H1 (cell line): Measurements from ENCODE around the gene BGN.
A peak's percentile ranks its signal among the peaks of the same experiment; 100 is the strongest.

Experiments used
- BACH1 ChIP-seq: IDR thresholded peaks from 2 replicates; pipeline ENCODE4 v1.6.1; 2012; ENCODE audit warnings: low read length, improper control_type of control experiment
- CEBPB ChIP-seq: IDR thresholded peaks from 2 replicates; pipeline ENCODE4 v1.6.1; 2012; ENCODE audit warnings: low read depth, low read length
- CREB1 ChIP-seq: IDR thresholded peaks from 2 replicates; pipeline ENCODE4 v1.6.1; 2012; ENCODE audit warnings: inconsistent platforms
- CTCF ChIP-seq, 3 experiments: IDR thresholded peaks; 1 replicate in 2 of 3; 2 replicates in 1 of 3; pipeline versions ENCODE4 v1.5.1 to v1.6.1; 2011; ENCODE audit warnings: low read length in 3 of 3, mild to moderate bottlenecking in 3 of 3, inconsistent platforms in 2 of 3, low read depth in 1 of 3, moderate library complexity in 1 of 3; ENCODE audit not compliant: insufficient read depth in 1 of 3; ENCODE audit errors: control extremely low read depth in 1 of 3
- EP300 ChIP-seq, 2 experiments: IDR thresholded peaks; 1 replicate in 1 of 2; 2 replicates in 1 of 2; pipeline ENCODE4 v1.6.1; 2011 to 2012; ENCODE audit warnings: low read depth in 2 of 2, low read length in 2 of 2, mild to moderate bottlenecking in 2 of 2, borderline replicate concordance in 1 of 2, inconsistent platforms in 1 of 2, moderate library complexity in 1 of 2
- FOSL1 ChIP-seq: IDR thresholded peaks from 2 replicates; pipeline ENCODE4 v1.6.1; 2011; ENCODE audit warnings: mild to moderate bottlenecking, low read depth, low read length, moderate library complexity; ENCODE audit not compliant: insufficient read depth
- HDAC2 ChIP-seq, 2 experiments: fragments of 300-600 bp in 1 of 2; sonication (generic) in 1 of 2; IDR thresholded peaks; 2 replicates each; pipeline ENCODE4 v1.6.1; 2011 to 2012; ENCODE audit warnings: low read depth in 2 of 2, low read length in 2 of 2, mild to moderate bottlenecking in 2 of 2, moderate library complexity in 2 of 2, borderline replicate concordance in 1 of 2, inconsistent platforms in 1 of 2
- JUND ChIP-seq: IDR thresholded peaks from 2 replicates; pipeline ENCODE4 v1.6.1; 2011; ENCODE audit warnings: mild to moderate bottlenecking, improper control_type of control experiment, low read length
- POLR2A ChIP-seq, 2 experiments: IDR thresholded peaks; 1 replicate in 1 of 2; 2 replicates in 1 of 2; pipeline ENCODE4 v1.6.1; 2011; ENCODE audit warnings: low read depth in 2 of 2, low read length in 2 of 2, mild to moderate bottlenecking in 2 of 2; ENCODE audit errors: control extremely low read depth in 1 of 2
- POLR2AphosphoS5 ChIP-seq: IDR thresholded peaks from 2 replicates; pipeline ENCODE4 v1.6.1; 2011; ENCODE audit warnings: low read depth, low read length
- TAF1 ChIP-seq: IDR thresholded peaks from 2 replicates; pipeline ENCODE4 v1.6.1; 2011; ENCODE audit warnings: mild to moderate bottlenecking, low read depth, low read length
- USF2 ChIP-seq: IDR thresholded peaks from 2 replicates; pipeline ENCODE4 v1.6.1; 2011; ENCODE audit warnings: low read length, improper control_type of control experiment
- ZNF274 ChIP-seq: IDR thresholded peaks from 2 replicates; pipeline ENCODE4 v1.7.0; 2012; ENCODE audit warnings: low read length, borderline replicate concordance; ENCODE audit errors: extremely low read depth

- TF ChIP-seq EP300 (IDR thresholded peaks at IDR 0.05; ENCODE audit: borderline replicate concordance in 1 of 2, low read depth in 2 of 2, low read length in 2 of 2) = no peak
- no peak for TF ChIP-seq POLR2A (IDR thresholded peaks at IDR 0.05; ENCODE audit: control extremely low read depth in 1 of 2, low read depth in 2 of 2, low read length in 2 of 2)
- peak in 2 of 3 experiments; percentile 92 to 99; a peak in 3 of 4 replicates for TF ChIP-seq CTCF (IDR thresholded peaks at IDR 0.05; ENCODE audit: control extremely low read depth in 1 of 3, insufficient read depth in 1 of 3, low read depth in 1 of 3, low read length in 3 of 3)
- no peak for TF ChIP-seq USF2
- no peak for TF ChIP-seq FOSL1
- TF ChIP-seq TAF1 = no peak
- TF ChIP-seq CEBPB = no peak
- TF ChIP-seq BACH1 = no peak
- TF ChIP-seq ZNF274 = no peak
- TF ChIP-seq HDAC2 (IDR thresholded peaks at IDR 0.05; ENCODE audit: borderline replicate concordance in 1 of 2, low read depth in 2 of 2, low read length in 2 of 2) = no peak
- no peak for TF ChIP-seq POLR2AphosphoS5
- TF ChIP-seq CREB1 = no peak
- no peak for TF ChIP-seq JUND
Observed at GRCh38 chrX:153539171-153539978, 44.6 kb downstream of the BGN start.
